HepG2 (cell line): ENCODE data around the gene COPZ1. TPM values are rescaled to one million over a fixed set of nuclear protein-coding genes. Genes with fewer than 3 reads are reported as not detected.

Experiments
- ATF7 ChIP-seq, 2 experiments: fragments of 450-650 bp in 1 of 2; sonication (generic) in 1 of 2; formaldehyde crosslinking in 1 of 2; IDR thresholded peaks; 2 replicates each; pipeline versions ENCODE4 v1.4.0 to v1.6.1; 2016 to 2020; ENCODE audit warnings: antibody characterized with exemption in 1 of 2, mild to moderate bottlenecking in 1 of 2, missing genetic modification reagents in 1 of 2
- ELF1 ChIP-seq: sonication (generic); formaldehyde crosslinking; IDR thresholded peaks from 2 replicates; pipeline ENCODE4 v1.4.0; 2020; ENCODE audit warnings: missing genetic modification reagents
- KAT7 ChIP-seq: IDR thresholded peaks from 2 replicates; pipeline ENCODE4 v1.6.1; 2018; ENCODE audit warnings: borderline replicate concordance, missing compliant biosample characterization
- LCORL ChIP-seq, 2 experiments: fragments of 450-650 bp in 1 of 2; sonication (generic) in 1 of 2; formaldehyde crosslinking in 1 of 2; IDR thresholded peaks; 2 replicates each; pipeline versions ENCODE4 v1.5.0 to v1.6.1; 2017 to 2020; ENCODE audit warnings: antibody characterized with exemption in 1 of 2, missing genetic modification reagents in 1 of 2
- MATR3 ChIP-seq: sonication (generic); formaldehyde crosslinking; IDR thresholded peaks from 2 replicates; pipeline ENCODE4 v1.4.0; 2020; ENCODE audit warnings: missing genetic modification reagents
- MBNL3 ChIP-seq: fragments of 250-450 bp; sonication (Bioruptor Pico); conservative IDR thresholded peaks from 2 replicates; pipeline ENCODE4 v1.8.0; 2022; ENCODE audit warnings: mild to moderate bottlenecking, inconsistent platforms
- PRPF4 ChIP-seq: fragments of 200-400 bp; formaldehyde crosslinking; IDR thresholded peaks from 2 replicates; pipeline ENCODE4 v1.6.1; 2016; ENCODE audit warnings: low read length, low read depth; ENCODE audit not compliant: poor library complexity, severe bottlenecking
- SPEN ChIP-seq: sonication (generic); formaldehyde crosslinking; IDR thresholded peaks from 2 replicates; pipeline ENCODE4 v1.5.1; 2020; ENCODE audit warnings: low read depth, mild to moderate bottlenecking, missing genetic modification reagents
- TBP ChIP-seq: sonication (generic); formaldehyde crosslinking; IDR thresholded peaks from 2 replicates; pipeline ENCODE4 v1.5.0; 2020; ENCODE audit warnings: missing genetic modification reagents
- ZFYVE20 ChIP-seq: sonication (generic); formaldehyde crosslinking; IDR thresholded peaks from 2 replicates; pipeline ENCODE4 v1.8.0; 2023; ENCODE audit warnings: low read depth, mild to moderate bottlenecking, moderate library complexity, missing genetic modification reagents, borderline replicate concordance
- ZNF224 ChIP-seq: sonication (generic); formaldehyde crosslinking; IDR thresholded peaks from 2 replicates; pipeline ENCODE4 v1.5.0; 2020; ENCODE audit warnings: mild to moderate bottlenecking, missing genetic modification reagents
- ZNF264 ChIP-seq: sonication (generic); formaldehyde crosslinking; IDR thresholded peaks from 2 replicates; pipeline ENCODE4 v1.4.0; 2020; ENCODE audit warnings: missing genetic modification reagents
- ZNF709 ChIP-seq: sonication (generic); formaldehyde crosslinking; IDR thresholded peaks from 2 replicates; pipeline ENCODE4 v1.5.0; 2020; ENCODE audit warnings: mild to moderate bottlenecking, missing genetic modification reagents
- polyA plus RNA-seq, 8 experiments: library from polyadenylated mRNA; depleted of rRNA in 3 of 8; stranded (reverse) in 7 of 8; unstranded in 1 of 8; fragments of >200 nt; fragmentation: Illumina TruSeq in 4 of 8; extraction: Trizol in 4 of 8; gene quantifications; 2 replicates each; pipeline versions ENCODE4 v1.2.1 to v1.2.3, GENCODE V29; 2011 to 2016; ENCODE audit warnings: low read depth in 4 of 8, missing spikeins in 1 of 8, mixed read lengths in 1 of 8; ENCODE audit not compliant: insufficient read depth in 1 of 8
- total RNA-seq, 5 experiments: library from RNA; depleted of rRNA; stranded (reverse); fragments of >200 nt; fragmentation: Illumina TruSeq; extraction: Trizol; gene quantifications; 2 replicates each; pipeline ENCODE4 v1.2.3, GENCODE V29; 2016; ENCODE audit warnings: low read depth in 1 of 5
- TF ChIP-seq, protein P1 (sequence below): sonication (generic); formaldehyde crosslinking; IDR thresholded peaks from 2 replicates; pipeline ENCODE4 v1.4.0; 2020; ENCODE audit warnings: low read depth, mild to moderate bottlenecking, missing genetic modification reagents
- TF ChIP-seq, protein P2 (sequence below): fragments of 450-650 bp; IDR thresholded peaks from 2 replicates; pipeline ENCODE4 v1.6.1; 2017; ENCODE audit warnings: mild to moderate bottlenecking
- TF ChIP-seq, protein P3 (sequence below): sonication (generic); formaldehyde crosslinking; IDR thresholded peaks from 2 replicates; pipeline ENCODE4 v1.4.0; 2020; ENCODE audit warnings: missing genetic modification reagents

COPZ1 gene
- total and polyA plus RNA-seq, 2 of the 13 experiments (the other 11 are each of a cell fraction or from before 2014, with no cell fraction given), result 125 to 184 TPM

- TF ChIP-seq, protein P1, sequence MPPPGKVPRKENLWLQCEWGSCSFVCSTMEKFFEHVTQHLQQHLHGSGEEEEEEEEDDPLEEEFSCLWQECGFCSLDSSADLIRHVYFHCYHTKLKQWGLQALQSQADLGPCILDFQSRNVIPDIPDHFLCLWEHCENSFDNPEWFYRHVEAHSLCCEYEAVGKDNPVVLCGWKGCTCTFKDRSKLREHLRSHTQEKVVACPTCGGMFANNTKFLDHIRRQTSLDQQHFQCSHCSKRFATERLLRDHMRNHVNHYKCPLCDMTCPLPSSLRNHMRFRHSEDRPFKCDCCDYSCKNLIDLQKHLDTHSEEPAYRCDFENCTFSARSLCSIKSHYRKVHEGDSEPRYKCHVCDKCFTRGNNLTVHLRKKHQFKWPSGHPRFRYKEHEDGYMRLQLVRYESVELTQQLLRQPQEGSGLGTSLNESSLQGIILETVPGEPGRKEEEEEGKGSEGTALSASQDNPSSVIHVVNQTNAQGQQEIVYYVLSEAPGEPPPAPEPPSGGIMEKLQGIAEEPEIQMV (CRISPR knock-in tag), result no peak
- 0 out of 2 replicates have a peak, but pooled peaks have one; percentile 16 for TF ChIP-seq ELF1 (CRISPR knock-in tag)
- no peak for TF ChIP-seq ZNF264
- TF ChIP-seq MBNL3, result no peak
- no peak for TF ChIP-seq ZNF224 (CRISPR knock-in tag)
- TF ChIP-seq ZFYVE20, result no peak
- no peak for TF ChIP-seq ZNF709 (CRISPR knock-in tag)
- TF ChIP-seq LCORL (IDR thresholded peaks at IDR 0.05), result no peak
- TF ChIP-seq LCORL (CRISPR knock-in tag; IDR thresholded peaks at IDR 0.05), result no peak
- no peak for TF ChIP-seq TBP (CRISPR knock-in tag)
- no peak for TF ChIP-seq PRPF4
- TF ChIP-seq, protein P2, sequence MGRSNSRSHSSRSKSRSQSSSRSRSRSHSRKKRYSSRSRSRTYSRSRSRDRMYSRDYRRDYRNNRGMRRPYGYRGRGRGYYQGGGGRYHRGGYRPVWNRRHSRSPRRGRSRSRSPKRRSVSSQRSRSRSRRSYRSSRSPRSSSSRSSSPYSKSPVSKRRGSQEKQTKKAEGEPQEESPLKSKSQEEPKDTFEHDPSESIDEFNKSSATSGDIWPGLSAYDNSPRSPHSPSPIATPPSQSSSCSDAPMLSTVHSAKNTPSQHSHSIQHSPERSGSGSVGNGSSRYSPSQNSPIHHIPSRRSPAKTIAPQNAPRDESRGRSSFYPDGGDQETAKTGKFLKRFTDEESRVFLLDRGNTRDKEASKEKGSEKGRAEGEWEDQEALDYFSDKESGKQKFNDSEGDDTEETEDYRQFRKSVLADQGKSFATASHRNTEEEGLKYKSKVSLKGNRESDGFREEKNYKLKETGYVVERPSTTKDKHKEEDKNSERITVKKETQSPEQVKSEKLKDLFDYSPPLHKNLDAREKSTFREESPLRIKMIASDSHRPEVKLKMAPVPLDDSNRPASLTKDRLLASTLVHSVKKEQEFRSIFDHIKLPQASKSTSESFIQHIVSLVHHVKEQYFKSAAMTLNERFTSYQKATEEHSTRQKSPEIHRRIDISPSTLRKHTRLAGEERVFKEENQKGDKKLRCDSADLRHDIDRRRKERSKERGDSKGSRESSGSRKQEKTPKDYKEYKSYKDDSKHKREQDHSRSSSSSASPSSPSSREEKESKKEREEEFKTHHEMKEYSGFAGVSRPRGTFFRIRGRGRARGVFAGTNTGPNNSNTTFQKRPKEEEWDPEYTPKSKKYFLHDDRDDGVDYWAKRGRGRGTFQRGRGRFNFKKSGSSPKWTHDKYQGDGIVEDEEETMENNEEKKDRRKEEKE, result no peak
- no peak for TF ChIP-seq MATR3
- TF ChIP-seq, protein P3, sequence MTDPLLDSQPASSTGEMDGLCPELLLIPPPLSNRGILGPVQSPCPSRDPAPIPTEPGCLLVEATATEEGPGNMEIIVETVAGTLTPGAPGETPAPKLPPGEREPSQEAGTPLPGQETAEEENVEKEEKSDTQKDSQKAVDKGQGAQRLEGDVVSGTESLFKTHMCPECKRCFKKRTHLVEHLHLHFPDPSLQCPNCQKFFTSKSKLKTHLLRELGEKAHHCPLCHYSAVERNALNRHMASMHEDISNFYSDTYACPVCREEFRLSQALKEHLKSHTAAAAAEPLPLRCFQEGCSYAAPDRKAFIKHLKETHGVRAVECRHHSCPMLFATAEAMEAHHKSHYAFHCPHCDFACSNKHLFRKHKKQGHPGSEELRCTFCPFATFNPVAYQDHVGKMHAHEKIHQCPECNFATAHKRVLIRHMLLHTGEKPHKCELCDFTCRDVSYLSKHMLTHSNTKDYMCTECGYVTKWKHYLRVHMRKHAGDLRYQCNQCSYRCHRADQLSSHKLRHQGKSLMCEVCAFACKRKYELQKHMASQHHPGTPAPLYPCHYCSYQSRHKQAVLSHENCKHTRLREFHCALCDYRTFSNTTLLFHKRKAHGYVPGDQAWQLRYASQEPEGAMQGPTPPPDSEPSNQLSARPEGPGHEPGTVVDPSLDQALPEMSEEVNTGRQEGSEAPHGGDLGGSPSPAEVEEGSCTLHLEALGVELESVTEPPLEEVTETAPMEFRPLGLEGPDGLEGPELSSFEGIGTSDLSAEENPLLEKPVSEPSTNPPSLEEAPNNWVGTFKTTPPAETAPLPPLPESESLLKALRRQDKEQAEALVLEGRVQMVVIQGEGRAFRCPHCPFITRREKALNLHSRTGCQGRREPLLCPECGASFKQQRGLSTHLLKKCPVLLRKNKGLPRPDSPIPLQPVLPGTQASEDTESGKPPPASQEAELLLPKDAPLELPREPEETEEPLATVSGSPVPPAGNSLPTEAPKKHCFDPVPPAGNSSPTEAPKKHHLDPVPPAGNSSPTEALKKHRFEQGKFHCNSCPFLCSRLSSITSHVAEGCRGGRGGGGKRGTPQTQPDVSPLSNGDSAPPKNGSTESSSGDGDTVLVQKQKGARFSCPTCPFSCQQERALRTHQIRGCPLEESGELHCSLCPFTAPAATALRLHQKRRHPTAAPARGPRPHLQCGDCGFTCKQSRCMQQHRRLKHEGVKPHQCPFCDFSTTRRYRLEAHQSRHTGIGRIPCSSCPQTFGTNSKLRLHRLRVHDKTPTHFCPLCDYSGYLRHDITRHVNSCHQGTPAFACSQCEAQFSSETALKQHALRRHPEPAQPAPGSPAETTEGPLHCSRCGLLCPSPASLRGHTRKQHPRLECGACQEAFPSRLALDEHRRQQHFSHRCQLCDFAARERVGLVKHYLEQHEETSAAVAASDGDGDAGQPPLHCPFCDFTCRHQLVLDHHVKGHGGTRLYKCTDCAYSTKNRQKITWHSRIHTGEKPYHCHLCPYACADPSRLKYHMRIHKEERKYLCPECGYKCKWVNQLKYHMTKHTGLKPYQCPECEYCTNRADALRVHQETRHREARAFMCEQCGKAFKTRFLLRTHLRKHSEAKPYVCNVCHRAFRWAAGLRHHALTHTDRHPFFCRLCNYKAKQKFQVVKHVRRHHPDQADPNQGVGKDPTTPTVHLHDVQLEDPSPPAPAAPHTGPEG, result no peak
- TF ChIP-seq ATF7 (IDR thresholded peaks at IDR 0.05), result no peak
- TF ChIP-seq ATF7 (CRISPR knock-in tag; IDR thresholded peaks at IDR 0.05), result no peak
- TF ChIP-seq KAT7 (CRISPR knock-in tag), result no peak
- TF ChIP-seq SPEN (CRISPR knock-in tag), result no peak
These were observed 17.8 kb upstream of the COPZ1 start (continued) for GRCh38 chr12:54306925-54307741.
